ENCODE results near the gene STAMBPL1. TPM values are rescaled to one million over a fixed set of nuclear protein-coding genes. Genes with fewer than 3 reads are reported as not detected.

Gene STAMBPL1
- total and polyA plus RNA-seq, 2 experiments from 2014 or later: 7.9 to 36.0 TPM

DNA sequence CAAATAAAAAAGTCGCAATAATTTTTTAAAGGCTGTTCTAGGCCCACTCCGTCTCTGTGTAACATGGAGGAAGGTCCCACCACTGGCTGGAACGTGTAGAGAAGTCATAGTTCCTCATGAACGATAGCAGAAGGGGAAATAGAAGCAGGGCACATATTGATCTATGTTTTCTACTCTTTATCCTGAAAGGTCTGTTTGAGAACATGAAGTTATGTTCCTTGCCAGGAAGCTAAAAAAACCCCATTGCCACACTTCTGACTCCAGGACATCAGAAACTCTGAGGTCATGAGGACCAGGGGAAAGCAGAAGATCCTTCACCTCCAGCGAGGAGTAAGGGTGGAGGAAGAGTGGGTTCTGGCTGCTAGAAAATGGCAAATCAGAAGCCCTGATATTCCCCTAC is 39.2 kb upstream of the STAMBPL1 start:
- H3K4me3 ChIP-seq: no peak overlapping the region
- H3K27me3 ChIP-seq: no peaks in the 10 kb centered on the region
- TF ChIP-seq, protein P1, sequence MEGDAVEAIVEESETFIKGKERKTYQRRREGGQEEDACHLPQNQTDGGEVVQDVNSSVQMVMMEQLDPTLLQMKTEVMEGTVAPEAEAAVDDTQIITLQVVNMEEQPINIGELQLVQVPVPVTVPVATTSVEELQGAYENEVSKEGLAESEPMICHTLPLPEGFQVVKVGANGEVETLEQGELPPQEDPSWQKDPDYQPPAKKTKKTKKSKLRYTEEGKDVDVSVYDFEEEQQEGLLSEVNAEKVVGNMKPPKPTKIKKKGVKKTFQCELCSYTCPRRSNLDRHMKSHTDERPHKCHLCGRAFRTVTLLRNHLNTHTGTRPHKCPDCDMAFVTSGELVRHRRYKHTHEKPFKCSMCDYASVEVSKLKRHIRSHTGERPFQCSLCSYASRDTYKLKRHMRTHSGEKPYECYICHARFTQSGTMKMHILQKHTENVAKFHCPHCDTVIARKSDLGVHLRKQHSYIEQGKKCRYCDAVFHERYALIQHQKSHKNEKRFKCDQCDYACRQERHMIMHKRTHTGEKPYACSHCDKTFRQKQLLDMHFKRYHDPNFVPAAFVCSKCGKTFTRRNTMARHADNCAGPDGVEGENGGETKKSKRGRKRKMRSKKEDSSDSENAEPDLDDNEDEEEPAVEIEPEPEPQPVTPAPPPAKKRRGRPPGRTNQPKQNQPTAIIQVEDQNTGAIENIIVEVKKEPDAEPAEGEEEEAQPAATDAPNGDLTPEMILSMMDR (IDR thresholded peaks at IDR 0.05; ENCODE audit: low read depth, low read length): no peak
- no peak for DNase-seq (ENCODE audit: low read depth in 1 of 2, low spot score in 1 of 2)
- no peaks in the 10 kb centered on the region for H3K4me1 ChIP-seq (ENCODE audit: low read depth)
- no peaks in the 10 kb centered on the region for H3K36me3 ChIP-seq
- no peaks in the 10 kb centered on the region for H3K9me3 ChIP-seq (ENCODE audit: low read depth)
- H3K27ac ChIP-seq: no peak overlapping the region

DNA sequence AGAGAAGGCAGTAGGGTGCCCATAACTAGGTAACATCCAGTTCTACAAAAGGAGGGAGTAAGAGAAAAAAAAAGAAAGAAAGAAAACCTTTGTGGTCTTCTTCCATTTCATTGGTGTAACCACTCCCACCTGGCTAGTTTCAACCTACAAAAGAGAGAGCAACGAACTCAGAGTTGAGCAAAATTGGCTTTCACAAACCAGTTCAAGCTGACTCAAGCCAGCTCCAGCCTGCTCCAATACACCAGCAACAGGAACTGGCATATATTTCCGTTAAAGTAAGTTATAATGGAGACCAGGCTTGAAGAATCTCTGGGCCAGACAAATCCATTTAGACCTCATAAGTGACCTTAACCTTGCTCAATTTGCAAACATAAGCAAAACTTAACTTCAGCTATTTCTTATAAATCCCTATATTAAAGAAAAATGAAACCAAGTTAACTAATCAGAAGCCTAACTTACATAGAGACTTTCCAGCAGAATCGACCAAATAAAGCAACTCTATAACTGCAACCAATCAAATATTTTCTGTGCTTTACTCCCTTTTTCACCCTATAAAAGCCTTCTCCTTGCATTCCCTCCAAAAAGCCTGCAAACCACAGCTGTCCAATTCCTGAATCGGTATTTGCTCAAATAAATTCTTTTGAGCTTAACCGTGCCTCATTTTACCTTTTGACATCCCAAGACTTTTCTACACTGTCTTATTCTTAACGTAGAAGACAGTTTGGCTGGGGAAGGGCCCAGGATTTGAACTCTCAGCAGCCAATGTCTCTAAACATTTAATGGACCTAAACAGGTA is 38.5 kb upstream of the STAMBPL1 start:
- no peaks in the 10 kb centered on the region for H3K4me1 ChIP-seq (ENCODE audit: low read depth)
- H3K27me3 ChIP-seq: no peaks in the 10 kb centered on the region
- no peak for DNase-seq (ENCODE audit: low read depth in 1 of 2, low spot score in 1 of 2)
- H3K9me3 ChIP-seq (ENCODE audit: low read depth): no peaks in the 10 kb centered on the region
- no peak overlapping the region for H3K4me3 ChIP-seq
- no peaks in the 10 kb centered on the region for H3K36me3 ChIP-seq
- H3K27ac ChIP-seq: no peak overlapping the region
- TF ChIP-seq, protein P1 (IDR thresholded peaks at IDR 0.05; ENCODE audit: low read depth, low read length): no peak

DNA sequence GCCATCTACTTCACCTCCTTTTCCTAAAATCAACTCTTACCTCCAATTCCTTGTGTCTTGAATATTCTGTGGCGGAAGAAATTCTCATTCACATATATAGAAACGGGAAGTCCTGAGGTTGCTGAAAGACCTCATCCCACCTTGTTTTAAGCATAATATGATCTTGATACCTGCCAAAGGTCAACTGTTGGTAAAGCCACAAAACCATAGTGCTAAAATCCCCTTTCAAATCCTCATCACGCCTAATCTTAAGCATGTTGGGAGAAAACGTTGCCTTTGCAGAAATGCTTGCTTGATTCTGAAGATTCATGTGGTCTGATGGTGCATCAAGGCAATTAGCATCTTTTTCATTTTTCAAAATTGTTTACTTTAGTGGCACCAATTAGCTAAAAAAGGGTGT is 36.9 kb upstream of the STAMBPL1 start:
- TF ChIP-seq, protein P1 (IDR thresholded peaks at IDR 0.05; ENCODE audit: low read depth, low read length): no peak
- DNase-seq (ENCODE audit: low read depth in 1 of 2, low spot score in 1 of 2): no peak
- no peaks in the 10 kb centered on the region for H3K27me3 ChIP-seq
- no peak overlapping the region for H3K4me3 ChIP-seq
- no peaks in the 10 kb centered on the region for H3K9me3 ChIP-seq (ENCODE audit: low read depth)
- no peak overlapping the region for H3K27ac ChIP-seq
- no peaks in the 10 kb centered on the region for H3K36me3 ChIP-seq
- no peaks in the 10 kb centered on the region for H3K4me1 ChIP-seq (ENCODE audit: low read depth)

DNA sequence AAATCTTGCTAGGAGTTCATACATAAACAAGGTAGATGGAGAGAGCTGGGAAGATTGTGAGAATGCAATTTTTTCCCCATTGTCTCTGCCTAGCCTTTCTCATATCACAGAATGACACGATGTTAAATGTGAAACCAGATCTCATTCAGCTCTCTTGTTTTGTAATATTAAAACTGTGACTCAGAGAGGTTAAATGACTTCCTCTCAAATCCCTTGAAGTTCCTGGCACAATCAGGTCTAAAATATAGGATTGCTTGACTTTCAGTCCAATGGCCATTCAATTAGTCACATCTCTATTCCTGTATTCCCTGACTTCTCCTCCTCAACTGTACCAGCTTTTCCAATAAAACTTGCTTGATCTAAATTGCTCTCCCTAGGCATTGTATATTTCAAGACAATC is 31.5 kb upstream of the STAMBPL1 start:
- TF ChIP-seq, protein P1 (IDR thresholded peaks at IDR 0.05; ENCODE audit: low read depth, low read length): no peak
- peak in 1 of 2 donors; percentile 61 for DNase-seq (ENCODE audit: low read depth in 1 of 2, low spot score in 1 of 2)
- H3K27me3 ChIP-seq: no peaks in the 10 kb centered on the region
- no peak overlapping the region for H3K4me3 ChIP-seq
- H3K4me1 ChIP-seq (ENCODE audit: low read depth): no peaks in the 10 kb centered on the region
- H3K36me3 ChIP-seq: no peaks in the 10 kb centered on the region
- no peak overlapping the region for H3K27ac ChIP-seq
- no peaks in the 10 kb centered on the region for H3K9me3 ChIP-seq (ENCODE audit: low read depth)

DNA sequence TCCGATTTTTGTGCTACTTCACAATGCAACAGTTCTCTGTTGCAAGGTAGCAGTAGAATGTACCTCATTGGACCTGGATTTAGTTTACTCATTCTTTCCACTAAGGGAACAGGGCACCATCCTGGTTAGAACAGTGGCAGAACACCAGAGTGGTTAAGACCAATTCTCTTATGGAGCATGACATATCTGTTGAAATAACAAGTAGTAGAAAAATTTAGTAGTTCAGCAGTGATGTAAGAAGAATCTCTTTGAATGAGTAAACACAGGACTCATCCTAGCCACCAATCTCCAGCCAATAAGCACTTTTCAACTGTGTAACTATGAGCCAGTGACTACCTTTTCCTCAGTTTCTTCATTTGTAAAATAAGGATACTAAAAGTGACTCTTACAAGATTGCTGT is 30.8 kb upstream of the STAMBPL1 start:
- TF ChIP-seq, protein P1 (IDR thresholded peaks at IDR 0.05; ENCODE audit: low read depth, low read length): no peak
- H3K4me1 ChIP-seq (ENCODE audit: low read depth): no peaks in the 10 kb centered on the region
- no peak overlapping the region for H3K27ac ChIP-seq
- H3K27me3 ChIP-seq: no peaks in the 10 kb centered on the region
- no peaks in the 10 kb centered on the region for H3K36me3 ChIP-seq
- no peaks in the 10 kb centered on the region for H3K9me3 ChIP-seq (ENCODE audit: low read depth)
- no peak overlapping the region for H3K4me3 ChIP-seq
- peak in 1 of 2 donors; percentile 32 for DNase-seq (ENCODE audit: low read depth in 1 of 2, low spot score in 1 of 2)
